Measurements from ENCODE around the gene UNC119B. TPM values are rescaled to one million over a fixed set of nuclear protein-coding genes. Genes with fewer than 3 reads are reported as not detected.

UNC119B gene
- total RNA-seq, 2 experiments from 2014 or later = 17.2 to 27.4 TPM

DNA sequence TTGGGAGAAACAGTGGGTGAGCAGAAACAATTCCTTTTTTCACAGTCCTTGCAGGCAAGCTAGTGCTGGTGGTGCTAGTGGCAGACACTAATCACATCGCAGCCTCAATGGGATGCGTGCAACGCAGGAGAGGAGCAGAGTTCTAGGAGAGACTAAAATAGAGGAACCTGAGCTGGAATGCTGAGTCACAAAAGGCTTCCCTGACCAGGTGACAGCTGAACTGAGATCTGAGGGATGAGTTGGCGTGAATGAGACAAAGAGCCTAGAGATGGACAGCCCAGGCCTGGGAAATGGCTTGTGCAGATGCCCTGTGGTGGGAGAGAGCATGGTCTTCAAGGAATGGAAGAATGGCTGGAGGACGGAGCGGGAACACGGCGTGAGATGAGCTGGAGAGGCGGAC is 41.1 kb downstream of the UNC119B start:
- no peaks in the 10 kb centered on the region for H3K4me1 ChIP-seq (ENCODE audit: insufficient read depth, low read length, poor library complexity, severe bottlenecking)
- H3K4me3 ChIP-seq (ENCODE audit: low read depth, low read length, poor library complexity, severe bottlenecking) = no peak overlapping the region
- H3K79me2 ChIP-seq (ENCODE audit: insufficient read depth, low read depth, low read length) = no peaks in the 10 kb centered on the region
- intact Hi-C loops (cut with micrococcal nuclease; ENCODE audit: unreplicated experiment) = loop anchor here (5.0 kb wide), 1 partner anchor 221 kb away; no protein-coding TSS in a partner anchor
- no peak for TF ChIP-seq EZH2phosphoT487 (IDR thresholded peaks at IDR 0.05; ENCODE audit: borderline replicate concordance, low read depth, low read length)
- no peak for TF ChIP-seq CTCF (conservative IDR thresholded peaks at IDR 0.05; ENCODE audit: low read length)
- ChIA-PET CTCF (ENCODE audit: unreplicated experiment) (interaction anchor here (0.6 kb wide), 1 partner anchor 265 kb away, joined by 3 read pairs; no protein-coding TSS in a partner anchor), POLR2A (interaction anchor here (0.8 kb wide), 1 partner anchor 14 kb away, joined by 3 read pairs; no protein-coding TSS in a partner anchor)
- no peak overlapping the region for H2AFZ ChIP-seq (ENCODE audit: low read length)
- H4K20me1 ChIP-seq (ENCODE audit: insufficient read depth, low read length) = no peaks in the 10 kb centered on the region
- H3K4me2 ChIP-seq (ENCODE audit: low read length) = no peak overlapping the region
- BruUV-seq (replicated peaks) = no TSS peak
- no peak overlapping the region for H3K27ac ChIP-seq (ENCODE audit: low read depth, low read length, poor library complexity, severe bottlenecking)
- DNase-seq (ENCODE audit: low spot score) = no peak
- no peaks in the 10 kb centered on the region; the same call in 1 of the 2 replicates for H3K9me3 ChIP-seq (ENCODE audit: low read length)
- H3K9me2 ChIP-seq (ENCODE audit: insufficient read depth, low read length) = no peaks in the 10 kb centered on the region
- no peaks in the 10 kb centered on the region for H3K36me3 ChIP-seq (ENCODE audit: insufficient read depth, low read length)

GRCh38 chr12:120754792-120755191 is 44.5 kb downstream of the UNC119B start:
- CTCF ChIA-PET (ENCODE audit: unreplicated experiment) = no interaction called here
- no peak overlapping the region for H3K4me2 ChIP-seq (ENCODE audit: low read length)
- POLR2A ChIA-PET = interaction anchor here (0.6 kb wide), 1 partner anchor 277 kb away, joined by 3 read pairs; no protein-coding TSS in a partner anchor
- no peak overlapping the region for H2AFZ ChIP-seq (ENCODE audit: low read length)
- H3K4me1 ChIP-seq (ENCODE audit: insufficient read depth, low read length, poor library complexity, severe bottlenecking) = peaks cover 12% of the 10 kb centered on the region
- no peaks in the 10 kb centered on the region for H3K79me2 ChIP-seq (ENCODE audit: insufficient read depth, low read depth, low read length)
- DNase-seq (ENCODE audit: low spot score) = no peak
- H3K27ac ChIP-seq (ENCODE audit: low read depth, low read length, poor library complexity, severe bottlenecking) = no peak overlapping the region
- no peak overlapping the region for H3K4me3 ChIP-seq (ENCODE audit: low read depth, low read length, poor library complexity, severe bottlenecking)
- H3K9me3 ChIP-seq (ENCODE audit: low read length) = no peaks in the 10 kb centered on the region; the same call in 1 of the 2 replicates
- intact Hi-C loops (cut with micrococcal nuclease; ENCODE audit: unreplicated experiment) = loop anchor here (5.0 kb wide), 1 partner anchor 218 kb away; no protein-coding TSS in a partner anchor
- H4K20me1 ChIP-seq (ENCODE audit: insufficient read depth, low read length) = no peaks in the 10 kb centered on the region
- no peaks in the 10 kb centered on the region for H3K9me2 ChIP-seq (ENCODE audit: insufficient read depth, low read length)
- BruUV-seq (replicated peaks) = no TSS peak
- no peak for TF ChIP-seq CTCF (conservative IDR thresholded peaks at IDR 0.05; ENCODE audit: low read length)
- TF ChIP-seq EZH2phosphoT487 (IDR thresholded peaks at IDR 0.05; ENCODE audit: borderline replicate concordance, low read depth, low read length) = no peak
- H3K36me3 ChIP-seq (ENCODE audit: insufficient read depth, low read length) = no peaks in the 10 kb centered on the region

DNA sequence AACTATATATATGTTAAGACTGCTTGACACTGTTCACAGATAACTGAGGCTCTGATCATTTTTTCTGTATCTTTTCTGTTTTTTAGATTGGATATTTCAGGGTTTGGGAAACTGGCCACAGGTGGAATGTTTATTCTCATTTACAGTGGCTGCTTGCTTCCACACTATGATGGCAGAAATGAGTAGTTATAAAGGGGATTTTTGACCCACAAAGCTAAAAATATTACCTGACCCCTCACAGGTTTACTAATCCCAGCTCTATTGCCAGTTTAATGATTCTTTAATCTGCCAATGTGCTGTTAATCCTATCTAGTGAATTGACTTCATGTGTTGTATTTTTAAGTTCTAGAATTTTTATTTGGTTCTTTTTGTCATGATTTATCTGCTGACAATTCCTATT is 45.0 kb downstream of the UNC119B start:
- no peaks in the 10 kb centered on the region for H3K36me3 ChIP-seq (ENCODE audit: insufficient read depth, low read length)
- TF ChIP-seq CTCF (conservative IDR thresholded peaks at IDR 0.05; ENCODE audit: low read length) (no peak), EZH2phosphoT487 (IDR thresholded peaks at IDR 0.05; ENCODE audit: borderline replicate concordance, low read depth, low read length) (no peak)
- no peak overlapping the region for H3K27ac ChIP-seq (ENCODE audit: low read depth, low read length, poor library complexity, severe bottlenecking)
- intact Hi-C loops (cut with micrococcal nuclease; ENCODE audit: unreplicated experiment) = no loop called here
- DNase-seq (ENCODE audit: low spot score) = no peak
- POLR2A ChIA-PET = interaction anchor here (0.6 kb wide), 1 partner anchor 277 kb away, joined by 3 read pairs; no protein-coding TSS in a partner anchor
- no peak overlapping the region for H3K4me2 ChIP-seq (ENCODE audit: low read length)
- no peaks in the 10 kb centered on the region for H3K9me2 ChIP-seq (ENCODE audit: insufficient read depth, low read length)
- H3K4me1 ChIP-seq (ENCODE audit: insufficient read depth, low read length, poor library complexity, severe bottlenecking) = peaks cover 17% of the 10 kb centered on the region
- no peaks in the 10 kb centered on the region for H4K20me1 ChIP-seq (ENCODE audit: insufficient read depth, low read length)
- no peak overlapping the region for H3K4me3 ChIP-seq (ENCODE audit: low read depth, low read length, poor library complexity, severe bottlenecking)
- H3K9me3 ChIP-seq (ENCODE audit: low read length) = no peaks in the 10 kb centered on the region; the same call in 1 of the 2 replicates
- no TSS peak for BruUV-seq (replicated peaks)
- CTCF ChIA-PET (ENCODE audit: unreplicated experiment) = no interaction called here
- no peak overlapping the region for H2AFZ ChIP-seq (ENCODE audit: low read length)
- H3K79me2 ChIP-seq (ENCODE audit: insufficient read depth, low read depth, low read length) = no peaks in the 10 kb centered on the region

Data from OCI-LY7 (cell line).